H1 (cell line): ENCODE data around the gene TMEM185B. TPM values are rescaled to one million over a fixed set of nuclear protein-coding genes. Genes with fewer than 3 reads are reported as not detected.

ENCODE experiments used
- CTCF ChIA-PET: fragments of 300-600 bp; sonication (Branson Sonifier 250); formaldehyde crosslinking; loops from one replicate; lab custom pipeline; 2021; ENCODE audit not compliant: partially characterized antibody; lab: Charles Lee
- POLR2A ChIA-PET: fragments of 300-600 bp; sonication (Branson Sonifier 250); formaldehyde crosslinking; loops from one replicate; lab custom pipeline; 2021; ENCODE audit warnings: inconsistent platforms; ENCODE audit not compliant: partially characterized antibody; lab: Charles Lee
- DNase-seq, 2 experiments: peaks; one replicate each; pipeline versions ENCODE4 v3.0.0 to v3.0.0-alpha.2; 2010 to 2022; ENCODE audit warnings: low spot score in 2 of 2, low read depth in 1 of 2, mixed read lengths in 1 of 2
- FAIRE-seq: peaks from 2 replicates; lab custom pipeline; 2011; peaks lifted over from hg19 to GRCh38; lab: Jason Lieb, UNC
- H2AFZ ChIP-seq: 2 replicates; pipeline ENCODE4 v1.8.1; 2012; ENCODE audit warnings: low read length, inconsistent platforms
- H2AK5ac ChIP-seq: 2 replicates; pipeline ENCODE4 v1.6.1; 2013; ENCODE audit warnings: low read depth, low read length
- H2BK120ac ChIP-seq: replicated peaks from 2 replicates; pipeline ENCODE3; 2013; ENCODE audit warnings: low read depth, low read length, inconsistent platforms
- H2BK12ac ChIP-seq: 2 replicates; pipeline ENCODE4 v1.6.1; 2013; ENCODE audit warnings: low read depth, low read length
- H2BK15ac ChIP-seq: 2 replicates; pipeline ENCODE4 v1.6.1; 2013; ENCODE audit warnings: low read length
- H2BK20ac ChIP-seq: 2 replicates; pipeline ENCODE4 v1.6.1; 2013; ENCODE audit warnings: low read length
- H2BK5ac ChIP-seq: 2 replicates; pipeline ENCODE4 v1.6.1; 2013; ENCODE audit warnings: low read depth, low read length
- H3K14ac ChIP-seq: 2 replicates; pipeline ENCODE4 v1.6.1; 2013; ENCODE audit warnings: inconsistent platforms; ENCODE audit not compliant: insufficient read length
- H3K18ac ChIP-seq: 2 replicates; pipeline ENCODE4 v1.6.1; 2013; ENCODE audit warnings: low read length; ENCODE audit errors: extremely low read depth
- H3K23ac ChIP-seq: 2 replicates; pipeline ENCODE4 v1.6.1; 2013; ENCODE audit warnings: inconsistent platforms; ENCODE audit not compliant: insufficient read length
- H3K23me2 ChIP-seq: 2 replicates; pipeline ENCODE4 v1.6.1; 2013; ENCODE audit warnings: low read depth, low read length
- H3K27ac ChIP-seq: 2 replicates; pipeline ENCODE4 v1.6.1; 2011; ENCODE audit warnings: low read depth, low read length, inconsistent platforms
- H3K27me3 ChIP-seq, 4 experiments: replicated peaks in 1 of 4; 1 replicate in 1 of 4; 2 replicates in 3 of 4; pipeline versions ENCODE4 v1.6.1 to v1.8.1; 2011 to 2013; ENCODE audit warnings: low read length in 3 of 4, mild to moderate bottlenecking in 3 of 4, inconsistent platforms in 2 of 4, mixed read lengths in 2 of 4, moderate library complexity in 1 of 4; ENCODE audit not compliant: control insufficient read depth in 3 of 4, insufficient read depth in 3 of 4; ENCODE audit errors: extremely low read depth in 1 of 4
- H3K36me3 ChIP-seq, 4 experiments: 2 replicates each; pipeline versions ENCODE4 v1.6.1 to v1.8.1; 2011 to 2013; ENCODE audit warnings: mild to moderate bottlenecking in 4 of 4, low read length in 3 of 4, moderate library complexity in 2 of 4, control low read depth in 1 of 4, inconsistent platforms in 1 of 4; ENCODE audit not compliant: insufficient read depth in 4 of 4, control insufficient read depth in 2 of 4
- H3K4ac ChIP-seq: replicated peaks from 2 replicates; pipeline ENCODE3; 2013; ENCODE audit warnings: low read length, low read depth, mixed read lengths, inconsistent platforms; ENCODE audit not compliant: insufficient read length
- H3K4me1 ChIP-seq, 4 experiments: replicated peaks in 1 of 4; 1 replicate in 1 of 4; 2 replicates in 3 of 4; pipeline versions ENCODE4 v1.6.1 to v1.8.1; 2011 to 2013; ENCODE audit warnings: low read length in 3 of 4, inconsistent platforms in 2 of 4, mixed read lengths in 1 of 4; ENCODE audit not compliant: insufficient read depth in 4 of 4, control insufficient read depth in 3 of 4
- H3K4me2 ChIP-seq, 2 experiments: 2 replicates each; pipeline versions ENCODE4 v1.6.1 to v1.8.1; 2011 to 2013; ENCODE audit warnings: low read depth in 2 of 2, low read length in 2 of 2, control low read depth in 1 of 2, inconsistent platforms in 1 of 2, mild to moderate bottlenecking in 1 of 2; ENCODE audit not compliant: insufficient read depth in 1 of 2
- H3K4me3 ChIP-seq, 4 experiments: fragments of 200-600, 300-600 bp in 1 of 4; sonication (generic), shearing (Covaris generic), sonication (Bioruptor Twin) in 1 of 4; 2 replicates each; pipeline versions ENCODE4 v1.5.1 to v1.8.1; 2011 to 2016; ENCODE audit warnings: low read length in 4 of 4, low read depth in 3 of 4, control low read depth in 2 of 4, inconsistent platforms in 2 of 4, mild to moderate bottlenecking in 2 of 4, mixed read lengths in 1 of 4, moderate library complexity in 1 of 4; ENCODE audit not compliant: insufficient read depth in 2 of 4; ENCODE audit errors: extremely low read depth in 1 of 4
- H3K56ac ChIP-seq: replicated peaks from 2 replicates; pipeline ENCODE3; 2013; ENCODE audit warnings: low read depth, mild to moderate bottlenecking, mixed read lengths, low read length, inconsistent platforms; ENCODE audit not compliant: insufficient read length
- H3K79me1 ChIP-seq: 2 replicates; pipeline ENCODE4 v1.6.1; 2013; ENCODE audit warnings: low read depth, low read length, control low read depth
- H3K79me2 ChIP-seq, 2 experiments: 2 replicates each; pipeline versions ENCODE4 v1.6.1 to v1.8.1; 2012 to 2013; ENCODE audit warnings: low read length in 2 of 2, mild to moderate bottlenecking in 2 of 2, inconsistent platforms in 1 of 2; ENCODE audit not compliant: insufficient read depth in 2 of 2, control insufficient read depth in 1 of 2
- H3K9ac ChIP-seq, 4 experiments: replicated peaks in 1 of 4; 1 replicate in 1 of 4; 2 replicates in 3 of 4; pipeline versions ENCODE4 v1.6.1 to v1.8.1; 2011 to 2013; ENCODE audit warnings: low read depth in 3 of 4, low read length in 3 of 4, control low read depth in 2 of 4, mild to moderate bottlenecking in 2 of 4, moderate library complexity in 2 of 4, inconsistent platforms in 1 of 4; ENCODE audit errors: extremely low read depth in 1 of 4
- H3K9me3 ChIP-seq, 2 experiments: 2 replicates each; pipeline versions ENCODE4 v1.6.1 to v1.8.1; 2012 to 2013; ENCODE audit warnings: mild to moderate bottlenecking in 2 of 2, moderate library complexity in 2 of 2, control low read depth in 1 of 2, inconsistent platforms in 1 of 2, low read depth in 1 of 2, low read length in 1 of 2, mixed read lengths in 1 of 2; ENCODE audit not compliant: insufficient read depth in 2 of 2
- H4K20me1 ChIP-seq, 2 experiments: replicated peaks in 1 of 2; 2 replicates each; pipeline versions ENCODE3 to v1.8.1; 2011 to 2013; ENCODE audit warnings: inconsistent platforms in 2 of 2, low read length in 2 of 2, mild to moderate bottlenecking in 1 of 2; ENCODE audit not compliant: insufficient read depth in 2 of 2, control insufficient read depth in 1 of 2
- H4K5ac ChIP-seq: 2 replicates; pipeline ENCODE4 v1.6.1; 2013; ENCODE audit warnings: low read length, low read depth, mixed read lengths, inconsistent platforms; ENCODE audit not compliant: insufficient read length
- H4K8ac ChIP-seq: 2 replicates; pipeline ENCODE4 v1.8.0; 2013; ENCODE audit warnings: mild to moderate bottlenecking, moderate library complexity, low read length, inconsistent platforms; ENCODE audit not compliant: insufficient read depth; ENCODE audit errors: extremely low read depth
- H4K91ac ChIP-seq: replicated peaks from 2 replicates; pipeline ENCODE3; 2013; ENCODE audit warnings: low read length, mixed read lengths, inconsistent platforms; ENCODE audit not compliant: insufficient read length
- BCL11A ChIP-seq, 2 experiments: IDR thresholded peaks; one replicate each; pipeline ENCODE4 v1.6.1; 2011; ENCODE audit warnings: low read depth in 2 of 2, low read length in 2 of 2, mild to moderate bottlenecking in 2 of 2
- CREB1 ChIP-seq: IDR thresholded peaks from 2 replicates; pipeline ENCODE4 v1.6.1; 2012; ENCODE audit warnings: inconsistent platforms
- EGR1 ChIP-seq: IDR thresholded peaks from 2 replicates; pipeline ENCODE4 v1.6.1; 2011; ENCODE audit warnings: low read depth, low read length, borderline replicate concordance
- FOSL1 ChIP-seq: IDR thresholded peaks from 2 replicates; pipeline ENCODE4 v1.6.1; 2011; ENCODE audit warnings: mild to moderate bottlenecking, low read depth, low read length, moderate library complexity; ENCODE audit not compliant: insufficient read depth
- NRF1 ChIP-seq: IDR thresholded peaks from 2 replicates; pipeline ENCODE4 v1.6.1; 2011; ENCODE audit warnings: mild to moderate bottlenecking, low read depth, low read length, improper control_type of control experiment
- RFX5 ChIP-seq: IDR thresholded peaks from 2 replicates; pipeline ENCODE4 v1.6.1; 2011; ENCODE audit warnings: low read depth, low read length, improper control_type of control experiment, borderline replicate concordance
- SP1 ChIP-seq: IDR thresholded peaks from 2 replicates; pipeline ENCODE4 v1.6.1; 2011; ENCODE audit warnings: low read depth, low read length
- SP2 ChIP-seq: IDR thresholded peaks from 2 replicates; pipeline ENCODE4 v1.6.1; 2012; ENCODE audit warnings: mild to moderate bottlenecking, low read length, inconsistent platforms
- SUZ12 ChIP-seq: fragments of 200-600 bp; sonication (generic); IDR thresholded peaks from 2 replicates; pipeline ENCODE4 v1.6.1; 2012; ENCODE audit warnings: mild to moderate bottlenecking, inconsistent platforms, low read length, moderate library complexity, mixed read lengths
- WGBS, 2 experiments: shearing (Covaris generic) in 1 of 2; methylation state at CpG; one replicate each; pipeline versions ENCODE4 v1.1.6 to v1.1.7; 2013 to 2015; ENCODE audit warnings: low lambda C conversion rate in 2 of 2, mixed read lengths in 2 of 2, inconsistent platforms in 1 of 2, low coverage in 1 of 2, missing lambda C conversion rate in 1 of 2; ENCODE audit not compliant: insufficient replicate concordance in 2 of 2, insufficient coverage in 1 of 2, insufficient read length in 1 of 2; ENCODE audit errors: extremely low coverage in 1 of 2, missing lambda C conversion rate in 1 of 2; 5-methylcytosine and 5-hydroxymethylcytosine counted together
- polyA plus RNA-seq, 7 experiments: library from polyadenylated mRNA; depleted of rRNA in 3 of 7; stranded (reverse) in 5 of 7; unstranded in 2 of 7; fragments of >200 nt in 5 of 7; fragments of 200-250 nt in 2 of 7; gene quantifications; 1 replicate in 5 of 7; 2 replicates in 1 of 7; 4 replicates in 1 of 7; pipeline versions ENCODE4 v1.2.1 to v1.2.3, GENCODE V29; 2011 to 2013; ENCODE audit warnings: missing spikeins in 2 of 7, mixed read lengths in 2 of 7
- total RNA-seq: library from RNA; stranded (reverse); fragmentation: NEBNext Ultra II Directional; extraction: Animal tissue kit (Norgen Biotek cat#: 25700); gene quantifications from 2 replicates; pipeline ENCODE4 v1.2.1, GENCODE V29; 2021

The TMEM185B gene
- total and polyA plus RNA-seq, 2 of the 8 experiments (the other 6 are each of a cell fraction or from before 2014, with no cell fraction given): 13.5 to 14.0 TPM

GRCh38 chr2:120231564-120231973 is 8.4 kb upstream of the TMEM185B start:
- no peaks in the 10 kb centered on the region for H3K79me2 ChIP-seq
- H4K5ac ChIP-seq: no peak overlapping the region
- H3K14ac ChIP-seq: no peak overlapping the region
- no peak overlapping the region for H3K9ac ChIP-seq
- peaks cover 0 to 8% (median 0%) of the 10 kb centered on the region in 4 experiments; a peak in 2 of 7 replicates for H3K27me3 ChIP-seq
- no peak overlapping the region for H2BK12ac ChIP-seq
- DNase-seq: no peak
- H3K79me1 ChIP-seq: no peaks in the 10 kb centered on the region
- H3K18ac ChIP-seq: no peak overlapping the region
- no peak overlapping the region for H2BK20ac ChIP-seq
- no peak overlapping the region for H2BK15ac ChIP-seq
- H3K23me2 ChIP-seq: no peaks in the 10 kb centered on the region
- no peaks in the 10 kb centered on the region for H4K20me1 ChIP-seq
- H2AK5ac ChIP-seq: no peak overlapping the region
- H4K91ac ChIP-seq: no peak overlapping the region
- TF ChIP-seq BCL11A (IDR thresholded peaks at IDR 0.05; ENCODE audit: low read depth in 2 of 2, low read length in 2 of 2): no peak
- TF ChIP-seq FOSL1: no peak
- TF ChIP-seq NRF1: no peak
- TF ChIP-seq CREB1: no peak
- TF ChIP-seq SP2: no peak
- no peak for TF ChIP-seq RFX5
- TF ChIP-seq EGR1: no peak
- TF ChIP-seq SUZ12: no peak
- TF ChIP-seq SP1: no peak
- no peak overlapping the region for H3K4me3 ChIP-seq
- H2AFZ ChIP-seq: no peak overlapping the region
- no peak for FAIRE-seq
- no peak overlapping the region for H2BK120ac ChIP-seq
- H3K36me3 ChIP-seq: no peaks in the 10 kb centered on the region
- no peak overlapping the region for H3K23ac ChIP-seq
- H3K9me3 ChIP-seq: no peaks in the 10 kb centered on the region
- no peak overlapping the region for H3K4ac ChIP-seq
- H3K4me2 ChIP-seq: no peak overlapping the region
- no peak overlapping the region for H4K8ac ChIP-seq
- no peaks in the 10 kb centered on the region; a peak in 2 of 7 replicates for H3K4me1 ChIP-seq
- no peak overlapping the region for H2BK5ac ChIP-seq
- POLR2A ChIA-PET: interaction anchor here (0.8 kb wide), 1 partner anchor 59 kb away, joined by 3 read pairs; no protein-coding TSS in a partner anchor
- 95% methylated on average over 4 of the region's 4 CpGs; no CpG with 5 or more reads in 1 of the 2 experiments for WGBS, 2 experiments
- no peak overlapping the region for H3K56ac ChIP-seq
- no peak overlapping the region for H3K27ac ChIP-seq
- CTCF ChIA-PET: interaction anchor here (0.9 to 1.7 kb wide), 3 partner anchors 49 to 157 kb away, joined by 3 to 5 read pairs (median 3); no protein-coding TSS in a partner anchor
